Mesothelial cell of epicardium (in vitro differentiated cells): ENCODE measurements around the gene BRINP2. TPM values are rescaled to one million over a fixed set of nuclear protein-coding genes. Genes with fewer than 3 reads are reported as not detected.
"Not testable (repeated sequence)": the region's sequence is repeated elsewhere in the genome, so short reads cannot be mapped to it uniquely, and the experiment has no call there.

Experiments
- DNase-seq, 2 experiments: peaks; one replicate each; pipeline ENCODE4 v3.0.0; 2021; ENCODE audit warnings: low spot score in 2 of 2; ENCODE audit not compliant: unreplicated experiment in 2 of 2
- H3K27ac Mint-ChIP-seq: 2 replicates; pipeline ENCODE4 v1.8.0; 2021; ENCODE audit warnings: mixed read lengths
- H3K27me3 Mint-ChIP-seq: 2 replicates; pipeline ENCODE4 v1.8.0; 2021; ENCODE audit warnings: low read depth, mixed read lengths
- H3K36me3 Mint-ChIP-seq: 2 replicates; pipeline ENCODE4 v1.8.0; 2021; ENCODE audit warnings: mixed read lengths
- H3K4me1 Mint-ChIP-seq: 2 replicates; pipeline ENCODE4 v1.8.0; 2021; ENCODE audit warnings: mixed read lengths
- H3K4me3 Mint-ChIP-seq: 2 replicates; pipeline ENCODE4 v1.8.0; 2021; ENCODE audit warnings: mild to moderate bottlenecking, moderate library complexity, mixed read lengths
- H3K9me3 Mint-ChIP-seq: 2 replicates; pipeline ENCODE4 v1.8.0; 2021; ENCODE audit warnings: mixed read lengths
- CTCF ChIP-seq: fragments of 200-600 bp; sonication (generic); IDR thresholded peaks from one replicate; pipeline ENCODE4 v1.5.0; 2021; ENCODE audit warnings: antibody characterized with exemption; ENCODE audit not compliant: unreplicated experiment
- total RNA-seq: library from RNA; stranded (reverse); gene quantifications from 3 replicates; pipeline ENCODE4 v1.2.1, GENCODE V29; 2021

The BRINP2 gene
- total RNA-seq, 1 donor from 2014 or later: 0.63 TPM

- Mint-ChIP-seq H3K4me3 (no peak overlapping the region), H3K36me3 (no peaks in the 10 kb centered on the region), H3K9me3 (peaks cover 5% of the 10 kb centered on the region), H3K27me3 (peaks cover 16% of the 10 kb centered on the region), H3K4me1 (no peaks in the 10 kb centered on the region), H3K27ac (no peak overlapping the region)
- no peak for TF ChIP-seq CTCF
- no peak for DNase-seq
These were observed 145.0 kb downstream of the BRINP2 start for GRCh38 chr1:177315761-177316160.

- H3K4me1 Mint-ChIP-seq, H3K27me3 Mint-ChIP-seq, H3K27ac Mint-ChIP-seq, H3K36me3 Mint-ChIP-seq, H3K4me3 Mint-ChIP-seq, DNase-seq: not testable (repeated sequence)
- peaks cover 10% of the 10 kb centered on the region for H3K9me3 Mint-ChIP-seq
These were observed 150.7 kb downstream of the BRINP2 start for GRCh38 chr1:177321434-177321833.

GRCh38 chr1:177328251-177328650, 157.5 kb downstream of the BRINP2 start:
- H3K27ac Mint-ChIP-seq: no peak overlapping the region
- DNase-seq: no peak
- H3K27me3 Mint-ChIP-seq: peaks cover 8% of the 10 kb centered on the region
- no peaks in the 10 kb centered on the region for H3K36me3 Mint-ChIP-seq
- TF ChIP-seq CTCF: no peak
- H3K4me3 Mint-ChIP-seq: no peak overlapping the region
- H3K9me3 Mint-ChIP-seq: peaks cover 6% of the 10 kb centered on the region
- no peaks in the 10 kb centered on the region for H3K4me1 Mint-ChIP-seq

- TF ChIP-seq CTCF: no peak
- H3K4me1 Mint-ChIP-seq: no peaks in the 10 kb centered on the region
- H3K36me3 Mint-ChIP-seq: no peaks in the 10 kb centered on the region
- peaks cover 6% of the 10 kb centered on the region for H3K9me3 Mint-ChIP-seq
- H3K4me3 Mint-ChIP-seq: no peak overlapping the region
- H3K27me3 Mint-ChIP-seq: peaks cover 8% of the 10 kb centered on the region
- H3K27ac Mint-ChIP-seq: no peak overlapping the region
- no peak for DNase-seq
These were observed 159.1 kb downstream of the BRINP2 start for GRCh38 chr1:177329871-177330270.

Other genes with a start within 250 kb of the BRINP2 start
- gene ASTN1, start 6.2 kb upstream of the BRINP2 start, total RNA-seq: 3.9 to 4.4 TPM (median 4.0 TPM) in 3 replicates